ENCODE data around the gene CUEDC1. TPM values are rescaled to one million over a fixed set of nuclear protein-coding genes. Genes with fewer than 3 reads are reported as not detected.

The CUEDC1 gene
- total and polyA plus RNA-seq, 2 of the 13 experiments (the other 11 are each of a cell fraction or from before 2014, with no cell fraction given) = 7.4 to 12.9 TPM

- TF ChIP-seq ZNF724P (CRISPR knock-in tag; IDR thresholded peaks at IDR 0.05; ENCODE audit: borderline replicate concordance) (no peak), FOXP1 (IDR thresholded peaks at IDR 0.05) (no peak), FOXP1 (CRISPR knock-in tag; IDR thresholded peaks at IDR 0.05) (no peak), SMC3 (IDR thresholded peaks at IDR 0.05; ENCODE audit: low read length) (no peak), ZNF280D (CRISPR knock-in tag; IDR thresholded peaks at IDR 0.05) (no peak), SYNCRIP (IDR thresholded peaks at IDR 0.05; ENCODE audit: insufficient read depth, low read depth, low read length) (no peak), SKI (IDR thresholded peaks at IDR 0.05; ENCODE audit: partially characterized antibody) (no peak), PAXIP1 (CRISPR knock-in tag; conservative IDR thresholded peaks at IDR 0.05) (peak; percentile 61; the same call in 1 of the 2 replicates), ATF7-NPFF (CRISPR knock-in tag; IDR thresholded peaks at IDR 0.05; ENCODE audit: low read depth) (no peak), CC2D1A (CRISPR knock-in tag; IDR thresholded peaks at IDR 0.05) (no peak), THAP11 (CRISPR knock-in tag; IDR thresholded peaks at IDR 0.05) (peak; percentile 78), SPEN (CRISPR knock-in tag; IDR thresholded peaks at IDR 0.05; ENCODE audit: low read depth) (peak; percentile 55), GPBP1L1 (CRISPR knock-in tag; IDR thresholded peaks at IDR 0.05) (no peak), MAX (IDR thresholded peaks at IDR 0.05) (peak; percentile 16; the same call in 1 of the 2 replicates), ZNF44 (CRISPR knock-in tag; IDR thresholded peaks at IDR 0.05) (no peak), SP140L (CRISPR knock-in tag; IDR thresholded peaks at IDR 0.05; ENCODE audit: borderline replicate concordance) (no peak), ZNF354B (CRISPR knock-in tag; IDR thresholded peaks at IDR 0.05) (0 out of 2 replicates have a peak, but pooled peaks have one; percentile 53), ATF1 (CRISPR knock-in tag; IDR thresholded peaks at IDR 0.05) (no peak), FOXK2 (IDR thresholded peaks at IDR 0.05) (no peak), ZNF552 (CRISPR knock-in tag; IDR thresholded peaks at IDR 0.05; ENCODE audit: borderline replicate concordance) (peak; percentile 39; the same call in 1 of the 2 replicates), ZNF484 (CRISPR knock-in tag; IDR thresholded peaks at IDR 0.05; ENCODE audit: borderline replicate concordance, low read depth) (no peak)
Measured at GRCh38 chr17:57862694-57863667, 92.2 kb downstream of the CUEDC1 start (continued).

Measured in HepG2 (cell line).